Endothelial cell of umbilical vein (primary cell): ENCODE results near the gene ARHGAP22. TPM values are rescaled to one million over a fixed set of nuclear protein-coding genes. Genes with fewer than 3 reads are reported as not detected.

Source experiments
- BruUV-seq: library from RNA; stranded (reverse); fragments of 400-500 nt; replicated peaks from 2 replicates; lab custom pipeline; 2021; lab: Mats Ljungman, UMichigan
- CTCF ChIA-PET: fragments of 300-600, 350-600 bp; sonication (Branson Sonifier 250); formaldehyde crosslinking; loops from one replicate; lab custom pipeline; 2021; ENCODE audit warnings: antibody characterized with exemption, inconsistent platforms; lab: Charles Lee
- POLR2A ChIA-PET: fragments of 300-600, 350-600 bp; sonication (Branson Sonifier 250); formaldehyde crosslinking; loops from one replicate; lab custom pipeline; 2021; ENCODE audit warnings: antibody characterized with exemption, inconsistent platforms; lab: Charles Lee
- DNase-seq: peaks from one replicate; pipeline ENCODE4 v3.0.0-alpha.2; 2011; ENCODE audit warnings: low read depth, low spot score
- FAIRE-seq: peaks from 2 replicates; lab custom pipeline; 2011; peaks lifted over from hg19 to GRCh38; lab: Jason Lieb, UNC
- H2AFZ ChIP-seq: 2 replicates; pipeline ENCODE4 v1.6.0; 2012; ENCODE audit warnings: low read depth, low read length, control low read depth, inconsistent platforms
- H3K27ac ChIP-seq: 2 replicates; pipeline ENCODE4 v1.5.1; 2011; ENCODE audit warnings: low read depth, mild to moderate bottlenecking, control low read depth, low read length, moderate library complexity; ENCODE audit not compliant: insufficient read depth
- H3K27me3 ChIP-seq, 2 experiments: 2 replicates each; pipeline versions ENCODE4 v1.6.0 to v1.6.1; 2011; ENCODE audit warnings: low read length in 2 of 2, mixed read lengths in 1 of 2; ENCODE audit not compliant: control insufficient read depth in 2 of 2, insufficient read depth in 2 of 2
- H3K36me3 ChIP-seq, 2 experiments: 2 replicates in 1 of 2; 3 replicates in 1 of 2; pipeline ENCODE4 v1.5.1; 2011; ENCODE audit warnings: low read length in 2 of 2, mild to moderate bottlenecking in 1 of 2, moderate library complexity in 1 of 2; ENCODE audit not compliant: control insufficient read depth in 2 of 2, insufficient read depth in 2 of 2; ENCODE audit errors: extremely low read depth in 1 of 2
- H3K4me1 ChIP-seq: 3 replicates; pipeline ENCODE4 v1.5.1; 2011; ENCODE audit warnings: mild to moderate bottlenecking, low read length; ENCODE audit not compliant: control insufficient read depth, insufficient read depth; ENCODE audit errors: extremely low read depth
- H3K4me2 ChIP-seq: 2 replicates; pipeline ENCODE4 v1.6.1; 2011; ENCODE audit warnings: low read length, control low read depth, mixed read lengths; ENCODE audit not compliant: insufficient read depth
- H3K4me3 ChIP-seq, 3 experiments: fragments of 200-600 bp in 1 of 3; sonication (generic), shearing (Covaris generic) in 1 of 3; replicated peaks in 1 of 3; 2 replicates each; pipeline ENCODE4 v1.5.1; 2011 to 2016; ENCODE audit warnings: control low read depth in 3 of 3, low read length in 3 of 3, mild to moderate bottlenecking in 2 of 3, inconsistent platforms in 1 of 3, low read depth in 1 of 3, moderate library complexity in 1 of 3; ENCODE audit not compliant: insufficient read depth in 1 of 3
- H3K79me2 ChIP-seq: 2 replicates; pipeline ENCODE4 v1.6.0; 2012; ENCODE audit warnings: low read length, inconsistent platforms; ENCODE audit not compliant: control insufficient read depth, insufficient read depth
- H3K9ac ChIP-seq: replicated peaks from 2 replicates; pipeline ENCODE3; 2011; ENCODE audit warnings: low read length, control low read depth; ENCODE audit not compliant: insufficient read depth; ENCODE audit errors: extremely low read depth
- H3K9me1 ChIP-seq: replicated peaks from 3 replicates; pipeline ENCODE4 v1.6.0; 2011; ENCODE audit warnings: mild to moderate bottlenecking, low read length; ENCODE audit not compliant: control insufficient read depth, insufficient read depth; ENCODE audit errors: extremely low read depth
- H3K9me3 ChIP-seq: replicated peaks from 2 replicates; pipeline ENCODE4 v1.5.1; 2012; ENCODE audit warnings: low read length, inconsistent platforms; ENCODE audit not compliant: control insufficient read depth, insufficient read depth
- H4K20me1 ChIP-seq: replicated peaks from 2 replicates; pipeline ENCODE3; 2011; ENCODE audit warnings: mild to moderate bottlenecking, low read length; ENCODE audit not compliant: control insufficient read depth, insufficient read depth; ENCODE audit errors: extremely low read depth
- CTCF ChIP-seq, 2 donors: IDR thresholded peaks; 1 replicate in 1 of 2; 2 replicates in 1 of 2; pipeline ENCODE4 v1.5.1; 2011; ENCODE audit warnings: low read length in 2 of 2, mild to moderate bottlenecking in 2 of 2, moderate library complexity in 2 of 2, control low read depth in 1 of 2, inconsistent platforms in 1 of 2, low read depth in 1 of 2; ENCODE audit not compliant: insufficient read depth in 1 of 2; ENCODE audit errors: extremely low read depth in 1 of 2
- EZH2 ChIP-seq: IDR thresholded peaks from 2 replicates; pipeline ENCODE4 v1.6.1; 2012; ENCODE audit warnings: borderline replicate concordance, low read depth, mild to moderate bottlenecking, moderate library complexity, low read length, inconsistent platforms; ENCODE audit not compliant: severe bottlenecking
- FOS ChIP-seq: IDR thresholded peaks from 2 replicates; pipeline ENCODE4 v1.6.1; 2011; ENCODE audit warnings: mild to moderate bottlenecking, low read length, moderate library complexity, borderline replicate concordance; ENCODE audit not compliant: insufficient read depth
- GATA2 ChIP-seq: IDR thresholded peaks from 2 replicates; pipeline ENCODE4 v1.7.0; 2011; ENCODE audit warnings: low read depth, mild to moderate bottlenecking, moderate library complexity, mixed read lengths, low read length; ENCODE audit not compliant: insufficient read length, insufficient read depth
- JUN ChIP-seq: IDR thresholded peaks from 2 replicates; pipeline ENCODE4 v1.6.1; 2011; ENCODE audit warnings: borderline replicate concordance, low read depth; ENCODE audit not compliant: insufficient read length, insufficient read depth
- MAX ChIP-seq: IDR thresholded peaks from 2 replicates; pipeline ENCODE4 v1.6.1; 2011; ENCODE audit not compliant: insufficient read depth, insufficient read length
- MYC ChIP-seq: IDR thresholded peaks from one replicate; pipeline ENCODE4 v1.6.1; 2011; ENCODE audit warnings: mild to moderate bottlenecking, low read depth, low read length
- POLR2A ChIP-seq: IDR thresholded peaks from 2 replicates; pipeline ENCODE4 v1.6.1; 2012; ENCODE audit warnings: low read depth, mild to moderate bottlenecking, control low read depth, low read length
- POLR2AphosphoS5 ChIP-seq: IDR thresholded peaks from 2 replicates; pipeline ENCODE4 v1.6.1; 2012; ENCODE audit warnings: low read depth, mild to moderate bottlenecking, control low read depth, low read length, moderate library complexity; ENCODE audit not compliant: insufficient read depth
- dilution Hi-C: fragments of 300-500 bp; cut with MboI; formaldehyde crosslinking; loops from one replicate; pipeline ENCODE4 v1.15.0; 2019; ENCODE audit warnings: low sequenced_read_pairs; ENCODE audit not compliant: extremely low pct_ligation_motif_present
- intact Hi-C: fragments of 100-400 bp; cut with micrococcal nuclease; formaldehyde crosslinking; loops from one replicate; pipeline ENCODE4 v1.10.0; 2022
- polyA plus RNA-seq, 4 experiments: library from polyadenylated mRNA; depleted of rRNA in 3 of 4; stranded (reverse) in 3 of 4; unstranded in 1 of 4; fragments of >200 nt; gene quantifications; 2 replicates each; pipeline versions ENCODE4 v1.2.1 to v1.2.3, GENCODE V29; 2011 to 2012; ENCODE audit warnings: missing spikeins in 1 of 4
- total RNA-seq: library from RNA; stranded (reverse); gene quantifications from 2 replicates; pipeline ENCODE4 v1.2.3, GENCODE V29; 2021

ARHGAP22 gene
- total and polyA plus RNA-seq, 2 donors (not counting 3 experiments of a cell fraction or from before 2014, with no cell fraction given) = 8.6 to 50.3 TPM

- Histone ChIP-seq H3K4me1 (no peaks in the 10 kb centered on the region), H3K9me1 (no peaks in the 10 kb centered on the region), H3K4me3 (no peak overlapping the region), H2AFZ (no peak overlapping the region), H3K4me2 (no peak overlapping the region), H3K36me3 (no peaks in the 10 kb centered on the region), H3K79me2 (no peaks in the 10 kb centered on the region), H3K27me3 (no peaks in the 10 kb centered on the region), H4K20me1 (no peaks in the 10 kb centered on the region), H3K9ac (no peak overlapping the region), H3K9me3 (no peaks in the 10 kb centered on the region), H3K27ac (no peak overlapping the region)
- intact Hi-C loops (no loop called here), dilution Hi-C loops (no loop called here)
- FAIRE-seq (no peak), DNase-seq (no peak)
- BruUV-seq = no TSS peak
- CTCF ChIA-PET = interaction anchor here (0.6 to 1.3 kb wide), 3 partner anchors 17 to 242 kb away, joined by 4 to 5 read pairs (median 4); no protein-coding TSS in a partner anchor
- POLR2A ChIA-PET = no interaction called here
- TF ChIP-seq GATA2 (no peak), JUN (no peak), POLR2A (no peak), CTCF (IDR thresholded peaks at IDR 0.05; ENCODE audit: extremely low read depth in 1 of 2, insufficient read depth in 1 of 2, low read depth in 1 of 2, low read length in 2 of 2) (no peak), EZH2 (no peak), POLR2AphosphoS5 (no peak), FOS (no peak), MYC (no peak), MAX (no peak)
These were observed 190.7 kb downstream of the ARHGAP22 start for GRCh38 chr10:48414160-48414559.
